GM12865 (cell line): ENCODE measurements around the gene DVL3.

Experiments used
- DNase-seq: peaks from one replicate; pipeline ENCODE4 v3.0.0; 2010; ENCODE audit warnings: low read depth
- H3K4me3 ChIP-seq: 2 replicates; pipeline ENCODE4 v1.5.1; 2011; ENCODE audit warnings: mild to moderate bottlenecking, low read depth, low read length, control low read depth
- TF ChIP-seq, protein P1 (sequence below): IDR thresholded peaks from 2 replicates; pipeline ENCODE4 v1.5.1; 2011; ENCODE audit warnings: low read length, control low read depth, low read depth, inconsistent platforms; ENCODE audit not compliant: insufficient read depth; ENCODE audit errors: missing control alignments

DVL3 gene

DNA sequence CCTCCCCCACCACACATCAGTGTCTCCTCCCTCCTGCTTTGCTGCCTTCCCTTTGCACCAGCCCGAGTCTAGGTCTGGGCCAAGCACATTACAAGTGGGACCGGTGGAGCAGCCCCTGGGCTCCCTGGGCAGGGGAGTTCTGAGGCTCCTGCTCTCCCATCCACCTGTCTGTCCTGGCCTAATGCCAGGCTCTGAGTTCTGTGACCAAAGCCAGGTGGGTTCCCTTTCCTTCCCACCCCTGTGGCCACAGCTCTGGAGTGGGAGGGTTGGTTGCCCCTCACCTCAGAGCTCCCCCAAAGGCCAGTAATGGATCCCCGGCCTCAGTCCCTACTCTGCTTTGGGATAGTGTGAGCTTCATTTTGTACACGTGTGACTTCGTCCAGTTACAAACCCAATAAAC lies 28.5 kb downstream of the DVL3 start:
- H3K4me3 ChIP-seq, result no peak overlapping the region

GRCh38 chr3:184184546-184185230 lies 29.5 kb downstream of the DVL3 start:
- TF ChIP-seq, protein P1, sequence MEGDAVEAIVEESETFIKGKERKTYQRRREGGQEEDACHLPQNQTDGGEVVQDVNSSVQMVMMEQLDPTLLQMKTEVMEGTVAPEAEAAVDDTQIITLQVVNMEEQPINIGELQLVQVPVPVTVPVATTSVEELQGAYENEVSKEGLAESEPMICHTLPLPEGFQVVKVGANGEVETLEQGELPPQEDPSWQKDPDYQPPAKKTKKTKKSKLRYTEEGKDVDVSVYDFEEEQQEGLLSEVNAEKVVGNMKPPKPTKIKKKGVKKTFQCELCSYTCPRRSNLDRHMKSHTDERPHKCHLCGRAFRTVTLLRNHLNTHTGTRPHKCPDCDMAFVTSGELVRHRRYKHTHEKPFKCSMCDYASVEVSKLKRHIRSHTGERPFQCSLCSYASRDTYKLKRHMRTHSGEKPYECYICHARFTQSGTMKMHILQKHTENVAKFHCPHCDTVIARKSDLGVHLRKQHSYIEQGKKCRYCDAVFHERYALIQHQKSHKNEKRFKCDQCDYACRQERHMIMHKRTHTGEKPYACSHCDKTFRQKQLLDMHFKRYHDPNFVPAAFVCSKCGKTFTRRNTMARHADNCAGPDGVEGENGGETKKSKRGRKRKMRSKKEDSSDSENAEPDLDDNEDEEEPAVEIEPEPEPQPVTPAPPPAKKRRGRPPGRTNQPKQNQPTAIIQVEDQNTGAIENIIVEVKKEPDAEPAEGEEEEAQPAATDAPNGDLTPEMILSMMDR, result no peak
- DNase-seq, result no peak
- H3K4me3 ChIP-seq, result no peak overlapping the region

More for the DNA sequence above, 28.5 kb downstream of the DVL3 start:
- TF ChIP-seq, protein P1, result no peak
- DNase-seq, result no peak

DNA sequence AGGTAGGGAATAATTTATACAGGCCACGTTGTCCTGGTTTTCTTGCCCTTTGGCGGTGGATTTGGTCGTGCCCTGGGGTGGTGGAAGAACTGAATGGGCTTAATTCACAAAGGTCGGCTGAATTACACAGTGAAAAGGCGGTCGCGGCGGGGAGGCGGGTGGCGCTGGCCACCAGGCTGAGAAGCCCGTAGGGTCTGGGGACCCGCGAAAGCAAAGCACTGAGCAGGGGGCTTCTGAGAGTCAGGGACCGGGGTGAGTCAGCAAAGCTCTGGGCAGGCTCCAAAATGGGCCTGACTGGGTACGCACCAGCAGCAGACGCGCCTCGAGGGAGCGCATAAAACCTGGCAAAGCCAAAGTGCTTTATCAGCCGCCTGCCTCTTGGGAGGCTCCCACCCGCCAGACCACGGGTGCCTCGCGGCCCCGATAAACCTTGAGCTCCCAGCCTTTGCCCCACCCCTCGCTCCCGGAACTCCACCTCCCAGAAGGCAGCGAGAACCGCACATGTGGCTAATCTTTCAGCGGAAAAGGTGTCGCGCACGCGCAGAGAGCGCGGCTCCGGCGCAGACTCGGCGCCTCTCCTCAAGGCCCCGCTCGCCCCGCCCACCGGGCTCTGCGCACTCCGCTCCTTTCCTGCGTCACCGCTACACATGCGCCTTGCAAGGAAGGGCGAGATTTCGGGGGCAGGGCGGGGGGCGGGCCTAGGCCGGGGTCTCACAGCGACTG lies 30.4 kb downstream of the DVL3 start:
- peak overlapping the region; percentile 69 for H3K4me3 ChIP-seq
- TF ChIP-seq, protein P1, result no peak
- DNase-seq, result peak; percentile 100

DNA sequence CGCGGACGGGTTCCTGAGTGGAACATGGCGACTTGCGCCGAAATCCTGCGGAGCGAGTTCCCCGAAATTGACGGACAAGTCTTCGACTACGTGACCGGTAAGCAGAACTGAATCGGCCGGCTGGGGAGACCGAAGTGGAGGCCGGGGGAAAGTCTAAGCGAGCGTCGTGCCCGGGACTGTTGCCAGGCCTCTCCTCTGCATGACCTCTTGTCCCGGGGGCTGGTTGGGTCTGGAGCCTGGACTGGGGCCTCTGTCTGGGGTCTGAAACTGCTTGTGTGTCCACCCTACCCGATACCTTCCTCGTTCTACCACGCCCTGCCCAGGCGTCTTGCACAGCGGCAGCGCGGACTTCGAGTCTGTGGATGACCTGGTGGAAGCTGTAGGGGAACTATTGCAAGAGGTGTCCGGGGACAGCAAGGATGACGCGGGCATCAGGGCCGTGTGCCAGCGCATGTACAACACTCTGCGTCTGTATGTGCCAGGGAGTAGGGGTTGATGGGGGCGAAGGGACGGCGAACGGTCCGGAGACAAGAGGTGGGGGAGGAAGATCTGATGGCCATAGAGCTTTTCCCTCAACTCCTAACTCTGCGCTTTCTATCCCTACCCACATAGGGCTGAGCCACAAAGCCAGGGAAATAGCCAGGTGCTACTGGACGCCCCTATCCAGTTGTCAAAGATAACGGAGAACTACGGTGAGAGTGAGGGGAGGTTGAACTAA lies 31.2 kb downstream of the DVL3 start, which contains the start of gene ABCF3:
Gene ABCF3, plus strand, starts transcription at position 16 of the 718 bp plus-strand sequence. Its CDS starts 9 bp downstream, at position 25.
- TF ChIP-seq, protein P1, result no peak
- H3K4me3 ChIP-seq, result peak within 1 kb of the TSS; percentile 69
- DNase-seq, result peak; percentile 38

GRCh38 chr3:184186902-184187207 lies 31.7 kb downstream of the DVL3 start:
- no peak for DNase-seq
- peak overlapping the region; percentile 69 for H3K4me3 ChIP-seq
- TF ChIP-seq, protein P1, result no peak

DNA sequence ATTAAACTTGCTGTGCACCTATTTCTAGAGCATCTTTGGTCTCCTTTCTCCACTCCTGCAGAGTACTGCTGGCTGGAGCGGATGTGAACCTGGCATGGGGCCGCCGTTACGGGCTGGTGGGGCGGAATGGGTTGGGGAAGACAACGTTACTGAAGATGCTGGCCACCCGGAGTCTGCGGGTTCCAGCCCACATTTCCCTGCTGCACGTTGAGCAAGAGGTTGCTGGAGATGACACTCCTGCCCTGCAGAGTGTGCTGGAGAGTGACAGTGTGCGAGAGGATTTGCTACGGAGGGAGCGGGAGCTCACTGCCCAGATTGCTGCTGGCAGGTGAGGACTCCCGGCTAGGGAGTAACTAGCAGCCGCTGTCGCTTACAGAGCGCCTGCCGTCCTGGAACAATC lies 32.9 kb downstream of the DVL3 start:
- H3K4me3 ChIP-seq, result no peak overlapping the region
- DNase-seq, result no peak
- TF ChIP-seq, protein P1, result no peak
